Lung (tissue), 12 donors: ENCODE measurements around the gene CDC42BPA. TPM values are rescaled to one million over a fixed set of nuclear protein-coding genes. Genes with fewer than 3 reads are reported as not detected.
A peak's percentile ranks its signal among the peaks of the same experiment; 100 is the strongest.

Experiments
- ATAC-seq: fragments of 200-7000 bp; cut with Tn5 transposase; one replicate; pipeline ENCODE4 v1.9.1; 2020; ENCODE audit warnings: moderate number of reproducible peaks; ENCODE audit not compliant: insufficient read depth, low FRiP score
- DNase-seq, 3 donors: peaks; one replicate each; pipeline ENCODE4 v3.0.0-alpha.2; 2013 to 2017
- H3K27ac ChIP-seq, 2 donors: one replicate each; pipeline ENCODE4 v1.5.1; 2013; ENCODE audit warnings: mild to moderate bottlenecking in 2 of 2, moderate library complexity in 2 of 2, control low read depth in 1 of 2, inconsistent platforms in 1 of 2, low read depth in 1 of 2, low read length in 1 of 2
- H3K27me3 ChIP-seq, 3 donors: one replicate each; pipeline ENCODE4 v1.5.1; 2013; ENCODE audit warnings: low read length in 2 of 3; ENCODE audit not compliant: control insufficient read depth in 3 of 3, insufficient read depth in 3 of 3
- H3K36me3 ChIP-seq, 4 donors: one replicate each; pipeline ENCODE4 v1.5.1; 2013; ENCODE audit warnings: low read length in 4 of 4, mild to moderate bottlenecking in 1 of 4, moderate library complexity in 1 of 4; ENCODE audit not compliant: control insufficient read depth in 4 of 4, insufficient read depth in 4 of 4
- H3K4me1 ChIP-seq, 5 donors: one replicate each; pipeline ENCODE4 v1.5.1; 2013; ENCODE audit warnings: low read length in 5 of 5, mild to moderate bottlenecking in 2 of 5, moderate library complexity in 1 of 5; ENCODE audit not compliant: control insufficient read depth in 5 of 5, insufficient read depth in 5 of 5
- H3K4me3 ChIP-seq: one replicate; pipeline ENCODE4 v1.5.1; 2013; ENCODE audit warnings: mild to moderate bottlenecking, control low read depth, moderate library complexity
- H3K9ac ChIP-seq, 2 donors: one replicate each; pipeline ENCODE4 v1.5.1; 2013; ENCODE audit warnings: low read length in 2 of 2, control low read depth in 1 of 2; ENCODE audit not compliant: insufficient read depth in 1 of 2
- H3K9me3 ChIP-seq, 4 donors: one replicate each; pipeline ENCODE4 v1.5.1; 2013; ENCODE audit warnings: low read length in 3 of 4, mild to moderate bottlenecking in 1 of 4, moderate library complexity in 1 of 4; ENCODE audit not compliant: control insufficient read depth in 4 of 4, insufficient read depth in 3 of 4
- CTCF ChIP-seq: IDR thresholded peaks from 2 replicates; pipeline ENCODE4 v1.5.1; 2012; ENCODE audit warnings: mild to moderate bottlenecking; ENCODE audit errors: control extremely low read depth, extremely low read depth
- WGBS, 2 donors: extraction: QIAGEN DNeasy Blood & Tissue Kit; methylation state at CpG; one replicate each; pipeline ENCODE4 v1.1.7; 2013; 5-methylcytosine and 5-hydroxymethylcytosine counted together
- polyA plus RNA-seq, 2 donors: library from polyadenylated mRNA; stranded (reverse); fragments of 200-250 nt; gene quantifications; one replicate each; pipeline ENCODE4 v1.2.1, GENCODE V29; 2013
- total RNA-seq, 2 donors: library from RNA; depleted of rRNA in 1 of 2; stranded (reverse); fragments of >200 nt in 1 of 2; gene quantifications; one replicate each; pipeline ENCODE4 v1.2.1, GENCODE V29; 2014 to 2021
- donor health status: control.
- donor health status: control.
- donor health status: Bipolar disorder and iron deficiency.
- donor health status: healthy.
- donor health status: DM: yes; HTN: yes; CAD: no.

Gene CDC42BPA
- total and polyA plus RNA-seq, 4 donors, result 6.4 to 97.4 (median 20.2) TPM

DNA sequence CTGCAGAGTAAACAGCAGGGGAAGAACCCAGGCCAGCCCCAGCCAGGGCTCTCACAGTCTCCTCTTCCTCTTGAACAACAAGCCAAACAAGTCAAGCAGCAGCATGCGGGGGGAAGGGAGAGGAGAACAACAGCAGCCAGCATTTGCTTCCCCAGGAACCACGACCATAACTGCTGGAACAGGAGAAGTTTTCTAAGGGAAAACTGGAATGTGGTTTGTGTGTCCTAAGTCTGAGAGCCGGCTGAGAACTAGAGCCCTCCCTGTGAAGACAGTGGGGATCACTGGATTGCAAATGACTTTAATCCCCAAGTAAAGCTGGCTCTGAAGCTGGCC, 330.0 kb downstream of the CDC42BPA start:
- H3K9ac ChIP-seq, result no peak overlapping the region
- peaks cover 0 to 14% (median 0%) of the 10 kb centered on the region in 5 donors for H3K4me1 ChIP-seq
- peak overlapping the region in 1 of 2 donors; percentile 26 for H3K27ac ChIP-seq

DNA sequence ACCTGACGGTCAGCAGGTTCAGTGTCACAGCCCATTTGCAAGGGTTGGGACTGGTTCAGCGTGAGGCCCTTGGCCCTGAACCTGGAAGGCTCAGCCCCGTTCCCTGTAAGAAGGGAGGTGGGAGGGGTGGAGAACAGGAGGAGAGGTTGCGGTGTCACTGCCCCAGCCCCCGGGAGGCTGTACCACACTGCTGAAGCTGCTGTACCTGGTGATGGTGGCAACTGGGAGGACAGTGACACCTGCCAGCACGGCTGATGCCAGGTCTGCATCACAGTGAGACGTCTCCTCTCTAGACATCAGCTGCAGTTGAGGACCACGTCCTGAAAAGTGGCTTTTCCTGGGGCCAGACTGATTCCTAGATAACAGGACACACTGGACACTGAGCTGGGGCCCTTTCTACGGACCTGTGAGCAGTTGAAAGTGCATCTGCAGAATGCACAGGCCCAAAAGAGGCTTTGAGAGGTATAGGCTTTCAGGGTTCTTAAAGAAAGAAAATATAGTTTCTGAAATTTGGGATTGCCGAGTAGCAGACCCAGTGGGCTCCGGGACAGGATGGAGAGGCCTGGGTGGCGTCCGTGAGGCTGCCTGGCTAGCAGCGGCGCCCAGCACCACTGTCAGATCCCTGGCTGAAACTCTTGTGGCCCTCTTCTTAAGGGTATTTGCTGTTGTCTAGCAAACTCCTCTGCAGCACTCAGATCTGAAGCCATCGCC, 330.5 kb downstream of the CDC42BPA start:
- Histone ChIP-seq H3K9ac (no peak overlapping the region), H3K27ac (peak overlapping the region in 1 of 2 donors; percentile 51), H3K4me1 (peaks cover 0 to 14% (median 0%) of the 10 kb centered on the region in 5 donors), H3K27me3 (no peaks in the 10 kb centered on the region), H3K9me3 (peaks cover 0 to 1% (median 0%) of the 10 kb centered on the region in 4 donors), H3K4me3 (no peak overlapping the region), H3K36me3 (peaks cover 0 to 43% (median 9%) of the 10 kb centered on the region in 4 donors)
- DNase-seq (no peak), ATAC-seq (no peak)
- WGBS, 2 donors, result 72 to 83% methylated on average over 16 of the region's 16 CpGs
- TF ChIP-seq CTCF, result no peak

More for the DNA sequence above, 330.0 kb downstream of the CDC42BPA start:
- DNase-seq (peak in 1 of 3 donors; percentile 19), ATAC-seq (no peak)
- Histone ChIP-seq H3K9me3 (peaks cover 0 to 1% (median 0%) of the 10 kb centered on the region in 4 donors), H3K4me3 (no peak overlapping the region), H3K36me3 (peaks cover 0 to 38% (median 9%) of the 10 kb centered on the region in 4 donors), H3K27me3 (no peaks in the 10 kb centered on the region)
- WGBS, 2 donors, result 37 to 52% methylated on average over 3 of the region's 3 CpGs
- TF ChIP-seq CTCF, result no peak

DNA sequence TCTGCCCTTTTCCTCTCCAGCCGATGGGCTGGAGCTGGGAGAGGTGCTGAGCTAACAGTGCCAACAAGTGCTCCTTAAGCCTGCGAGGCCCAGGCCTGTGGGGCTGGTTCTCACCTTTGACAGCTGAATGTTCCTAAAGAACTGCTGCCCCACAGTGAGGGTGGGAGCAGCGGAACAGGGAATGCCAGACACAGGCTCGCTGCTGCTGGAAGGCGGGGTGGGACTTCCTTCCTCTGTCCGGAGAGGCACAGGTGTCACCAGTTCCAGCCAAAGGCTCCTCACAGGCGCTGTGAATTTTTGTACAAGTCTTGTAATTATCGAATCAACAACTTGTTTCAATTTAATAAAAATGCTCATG, 331.1 kb downstream of the CDC42BPA start:
- no peak for DNase-seq
- Histone ChIP-seq H3K36me3 (peaks cover 0 to 43% (median 9%) of the 10 kb centered on the region in 4 donors), H3K4me3 (no peak overlapping the region), H3K27me3 (no peaks in the 10 kb centered on the region), H3K9ac (no peak overlapping the region), H3K9me3 (peaks cover 0 to 1% (median 0%) of the 10 kb centered on the region in 4 donors), H3K27ac (peak overlapping the region in 1 of 2 donors; percentile 6), H3K4me1 (peaks cover 0 to 13% (median 0%) of the 10 kb centered on the region in 5 donors)
- ATAC-seq, result no peak
- TF ChIP-seq CTCF, result no peak
- WGBS, 2 donors, result 54 to 63% methylated on average over 8 of the region's 8 CpGs
